Hematopoietic multipotent progenitor cell treated with erythropoietin and hydrocortisone succinate and interleukin-3 and kit ligand, for 15 days (in vitro differentiated cells): ENCODE measurements around the gene EEFSEC.

ENCODE experiments used
- DNase-seq: peaks from one replicate; pipeline ENCODE4 v3.0.0-alpha.2; 2015; ENCODE audit warnings: low spot score

The EEFSEC gene

DNA sequence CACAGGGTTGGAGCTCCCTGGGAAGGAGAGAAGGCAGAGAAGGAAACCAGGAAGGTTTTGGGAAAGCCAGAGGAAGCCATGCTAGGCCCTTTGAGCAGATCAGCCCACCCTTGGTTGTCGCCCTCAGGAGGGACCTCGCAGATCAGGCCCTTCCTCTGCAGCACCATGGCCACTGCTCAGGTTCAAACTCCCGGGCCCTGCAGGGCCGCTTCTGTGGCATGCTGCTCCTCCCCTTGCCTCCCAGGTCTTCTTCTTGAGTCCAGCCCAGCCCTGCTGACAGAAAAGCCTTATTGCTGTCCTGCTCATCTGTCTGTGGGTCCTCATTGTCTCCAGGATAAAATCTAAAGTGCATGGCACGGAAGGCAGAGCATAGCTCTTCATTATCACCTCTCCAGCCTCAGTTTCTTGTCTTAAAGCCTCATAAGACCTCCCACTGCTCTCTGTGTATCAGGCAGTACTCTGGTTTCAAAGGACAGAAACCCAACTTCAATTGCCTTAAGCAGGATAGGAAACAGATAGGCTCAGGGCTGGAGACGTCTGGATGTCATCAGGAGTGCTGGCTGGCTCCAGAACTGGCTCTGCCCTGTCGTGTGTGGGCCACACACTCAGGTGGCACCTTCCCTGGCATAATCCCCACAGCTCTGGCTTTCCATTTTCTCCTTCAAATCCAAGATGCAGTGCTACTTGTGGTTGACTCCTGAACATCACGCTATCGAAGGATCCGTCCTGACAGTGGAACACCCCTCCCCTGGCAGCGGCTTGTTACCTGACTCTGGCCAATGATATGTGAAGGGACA, 118.5 kb downstream of the EEFSEC start:
- DNase-seq: no peak

DNA sequence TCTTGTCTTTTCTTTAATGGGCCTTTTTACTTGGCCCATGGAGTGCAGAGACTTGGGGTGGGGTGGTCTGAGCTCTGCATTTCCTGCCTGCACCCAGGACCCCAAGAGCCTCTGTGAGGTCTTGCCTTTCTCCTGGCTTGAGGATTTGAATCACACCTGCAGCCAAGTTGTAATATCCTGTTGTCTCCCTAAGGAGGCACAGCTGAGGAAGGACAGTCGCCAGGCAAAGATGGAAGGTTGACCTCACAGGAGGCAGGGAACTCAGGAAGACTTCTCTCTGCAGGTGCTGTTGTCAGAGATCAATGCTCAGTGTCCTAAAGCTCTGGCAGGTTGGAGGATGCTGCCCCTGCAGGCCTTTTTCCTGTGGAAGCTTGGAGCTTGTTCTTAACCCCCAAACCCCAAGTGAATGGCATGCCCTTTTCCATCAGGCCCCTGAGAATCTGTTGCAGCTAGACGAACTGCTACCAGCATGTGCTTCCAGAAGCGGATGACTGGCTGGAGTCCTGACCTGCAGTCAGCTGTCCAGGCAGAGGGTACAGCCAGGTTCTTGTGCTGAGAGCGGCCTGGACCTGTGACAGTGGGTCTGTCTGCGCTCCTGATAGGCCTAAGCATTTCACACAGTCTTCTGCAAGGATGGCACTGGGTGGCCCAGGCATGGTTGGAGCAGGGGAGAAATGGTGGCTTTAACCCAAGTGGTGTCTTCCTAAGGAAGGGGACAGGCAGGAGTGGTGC, 120.0 kb downstream of the EEFSEC start:
- no peak for DNase-seq

DNA sequence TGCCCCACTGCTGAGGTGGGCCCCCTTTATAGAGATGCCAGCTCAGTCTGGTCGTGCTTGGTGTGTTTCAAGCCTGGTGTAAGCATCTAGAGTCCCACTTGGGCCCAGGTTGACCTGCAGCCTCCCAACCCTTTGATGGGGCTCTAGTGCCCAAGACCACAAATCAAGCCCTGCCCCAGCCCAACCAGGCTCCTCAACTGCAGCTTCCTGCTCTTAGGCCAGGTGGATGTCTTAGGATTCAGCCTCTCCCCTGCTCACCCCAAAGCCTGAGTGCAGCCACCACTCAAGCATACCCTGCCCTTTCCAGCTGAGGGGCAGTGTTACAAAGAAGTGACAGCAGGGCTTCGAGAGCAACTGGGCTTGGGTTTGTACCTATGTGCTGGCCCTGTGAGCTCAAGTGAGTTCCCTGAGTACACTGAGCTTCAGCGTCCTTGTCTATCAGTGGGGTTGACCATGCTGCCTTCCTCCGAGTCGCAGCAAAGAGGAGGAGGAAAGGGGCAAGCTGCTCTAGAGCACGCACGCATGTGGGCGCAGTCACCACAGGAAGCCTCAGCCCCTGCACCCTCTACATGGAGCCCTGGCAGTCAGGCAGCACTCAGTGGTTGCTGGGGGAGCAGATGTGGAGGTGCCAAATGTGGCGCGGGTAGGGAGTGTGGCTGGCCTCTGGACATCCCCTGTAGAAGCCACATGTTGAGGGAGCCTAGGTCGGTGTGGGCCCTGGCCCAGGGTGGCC, 120.7 kb downstream of the EEFSEC start:
- no peak for DNase-seq

DNA sequence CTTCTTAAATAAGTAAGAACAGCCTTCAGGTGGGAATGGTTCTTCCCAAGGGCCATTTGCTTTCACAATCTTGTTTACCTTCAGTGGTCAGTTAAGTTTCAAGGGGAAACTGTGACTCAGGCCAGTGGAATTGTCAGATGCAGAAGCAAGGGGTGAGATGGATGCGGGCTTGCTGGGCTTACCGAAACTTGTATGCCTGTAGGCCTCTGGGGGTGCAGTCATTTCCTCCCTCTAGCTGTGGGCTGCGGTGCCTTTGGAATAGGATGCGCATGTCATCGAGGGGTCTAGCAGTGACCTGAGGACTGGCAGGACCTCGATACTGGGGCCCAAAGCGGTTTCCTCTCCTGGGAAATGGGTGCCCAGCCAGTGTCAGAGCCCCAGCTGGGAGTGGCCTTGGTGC, 121.6 kb downstream of the EEFSEC start:
- no peak for DNase-seq

DNA sequence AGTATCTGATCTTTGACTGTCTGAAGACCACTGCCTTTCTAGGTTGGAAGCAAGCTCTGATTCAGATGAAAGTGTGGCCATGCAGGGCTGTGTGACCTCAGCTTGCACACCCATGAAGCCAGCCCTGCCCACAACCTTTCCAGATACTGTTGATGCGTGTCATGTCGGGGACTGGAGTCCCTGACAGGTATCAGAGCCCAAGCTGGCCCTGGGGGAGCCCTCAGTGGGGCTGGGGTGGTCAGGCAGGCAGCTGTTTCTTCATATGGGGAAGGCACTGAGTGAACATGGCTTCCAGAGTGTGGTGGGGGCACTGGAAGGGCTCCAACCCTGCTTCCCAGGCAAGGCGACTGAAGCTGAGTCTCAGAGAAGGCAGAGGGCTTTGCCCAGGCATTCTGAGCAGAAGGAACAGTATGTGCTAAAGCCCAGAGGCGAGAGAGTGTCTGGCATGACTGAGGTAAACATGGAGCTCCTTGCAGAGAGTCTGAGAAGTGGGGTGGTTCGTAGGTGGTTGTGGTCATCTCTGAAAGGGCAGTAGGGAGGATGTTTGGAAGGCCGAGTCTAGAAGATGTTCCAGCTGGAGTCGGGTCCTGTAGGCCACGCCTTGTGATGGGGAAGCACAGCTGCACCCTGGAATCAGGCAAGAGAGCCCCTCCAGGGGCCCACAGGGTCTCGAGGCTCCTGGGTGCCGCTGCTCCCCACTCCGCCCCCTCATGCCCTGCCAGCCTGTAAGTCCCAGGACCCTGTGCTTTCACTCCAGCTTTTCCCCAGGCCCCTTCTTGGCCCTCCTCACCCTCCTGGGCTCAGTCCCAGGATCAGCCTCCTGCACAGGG, 122.2 kb downstream of the EEFSEC start:
- DNase-seq: no peak

DNA sequence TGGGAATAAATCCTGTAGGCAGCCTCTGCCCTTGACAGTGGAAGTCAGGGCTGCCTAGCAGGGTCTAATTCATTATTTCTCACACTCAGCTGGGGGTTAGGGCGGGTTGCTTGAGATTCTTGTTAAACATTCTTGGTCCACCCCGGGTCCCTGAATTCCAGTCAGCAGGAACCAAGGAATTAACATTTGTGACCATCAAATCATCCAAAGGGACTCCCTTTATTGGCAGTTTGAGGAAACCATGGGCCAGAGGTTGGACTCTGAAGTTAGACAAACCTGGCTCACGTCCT, 122.8 kb downstream of the EEFSEC start:
- no peak for DNase-seq

DNA sequence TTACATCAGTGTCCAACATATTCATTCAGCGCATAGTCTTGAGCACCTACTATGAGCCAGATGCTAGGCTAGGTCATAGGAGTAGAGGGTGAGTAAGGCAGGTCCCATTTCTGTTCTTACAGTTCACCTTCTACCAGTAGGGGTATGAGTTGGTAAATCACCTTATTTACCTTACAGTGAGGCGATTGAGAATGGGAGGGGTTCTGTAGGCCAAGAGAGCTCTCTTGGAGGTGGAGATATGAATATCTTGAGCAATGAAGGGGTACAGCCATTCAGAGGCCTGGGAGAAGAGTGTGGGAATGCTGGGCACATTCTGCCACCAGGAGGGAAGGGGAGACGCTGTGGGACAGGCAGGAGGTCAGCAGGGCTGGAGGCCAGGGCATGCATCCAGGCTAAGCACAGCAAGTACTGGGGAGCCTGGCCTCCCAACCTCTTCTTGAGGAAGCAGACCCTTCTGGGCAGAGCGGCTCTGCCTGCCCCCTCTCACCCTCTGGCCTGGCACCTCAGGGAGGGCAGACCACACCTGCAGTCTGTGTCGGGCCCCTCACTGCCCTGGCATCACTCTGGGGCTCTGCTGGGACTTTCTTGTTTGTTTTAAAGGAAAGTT, 123.4 kb downstream of the EEFSEC start:
- DNase-seq: no peak

DNA sequence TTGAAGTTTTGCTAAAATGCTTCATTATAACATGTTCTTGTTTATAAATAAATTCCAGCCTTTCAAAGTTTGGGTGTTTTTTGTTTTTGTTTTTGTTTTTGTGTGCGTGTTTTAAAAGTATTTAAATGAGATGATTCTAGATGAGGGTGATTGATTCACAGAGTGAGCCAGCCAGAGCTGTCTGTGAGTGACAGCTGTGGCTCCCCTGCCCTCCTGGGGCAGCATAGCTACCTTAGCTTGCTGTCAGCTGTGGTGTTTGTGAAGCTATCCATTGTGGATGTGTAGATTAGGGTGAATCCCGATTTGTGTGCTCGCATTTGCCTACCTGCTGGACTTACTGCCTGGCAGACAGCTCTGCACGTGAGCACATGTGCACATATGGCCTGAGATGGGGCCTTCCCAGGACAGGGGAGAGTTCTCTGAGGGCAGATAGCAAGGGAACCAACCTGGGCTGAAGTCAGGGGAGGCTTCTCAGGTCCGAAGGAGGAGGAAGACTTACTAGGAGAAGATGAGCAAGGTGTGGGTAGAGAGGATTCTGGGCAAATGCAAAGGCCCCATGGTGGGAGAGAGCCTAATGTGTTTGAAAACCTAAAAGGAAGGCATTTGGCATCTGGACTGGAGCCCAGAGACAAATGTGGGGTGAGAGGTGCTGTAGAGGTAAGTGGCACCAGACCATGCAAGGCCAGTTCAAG, 124.2 kb downstream of the EEFSEC start:
- DNase-seq: no peak

DNA sequence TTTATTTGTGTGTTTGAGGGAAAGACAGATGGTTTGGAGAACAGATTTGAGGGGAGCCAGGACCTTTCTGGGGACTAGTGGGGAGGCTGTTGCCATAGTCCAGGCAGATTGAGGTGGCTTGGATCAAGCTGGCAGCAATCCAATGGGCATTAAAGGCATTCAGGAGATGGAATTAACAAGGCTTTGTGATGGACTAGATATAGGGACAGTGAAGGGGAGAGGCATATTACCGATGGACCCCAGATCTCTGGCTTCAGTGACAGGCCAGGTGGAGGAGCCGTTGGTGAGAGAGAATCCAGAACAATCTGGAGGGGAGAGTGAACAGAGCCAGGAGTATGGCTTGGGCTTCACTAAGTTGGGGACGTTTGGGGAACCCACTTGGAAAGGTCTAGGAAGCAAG, 124.8 kb downstream of the EEFSEC start:
- no peak for DNase-seq

DNA sequence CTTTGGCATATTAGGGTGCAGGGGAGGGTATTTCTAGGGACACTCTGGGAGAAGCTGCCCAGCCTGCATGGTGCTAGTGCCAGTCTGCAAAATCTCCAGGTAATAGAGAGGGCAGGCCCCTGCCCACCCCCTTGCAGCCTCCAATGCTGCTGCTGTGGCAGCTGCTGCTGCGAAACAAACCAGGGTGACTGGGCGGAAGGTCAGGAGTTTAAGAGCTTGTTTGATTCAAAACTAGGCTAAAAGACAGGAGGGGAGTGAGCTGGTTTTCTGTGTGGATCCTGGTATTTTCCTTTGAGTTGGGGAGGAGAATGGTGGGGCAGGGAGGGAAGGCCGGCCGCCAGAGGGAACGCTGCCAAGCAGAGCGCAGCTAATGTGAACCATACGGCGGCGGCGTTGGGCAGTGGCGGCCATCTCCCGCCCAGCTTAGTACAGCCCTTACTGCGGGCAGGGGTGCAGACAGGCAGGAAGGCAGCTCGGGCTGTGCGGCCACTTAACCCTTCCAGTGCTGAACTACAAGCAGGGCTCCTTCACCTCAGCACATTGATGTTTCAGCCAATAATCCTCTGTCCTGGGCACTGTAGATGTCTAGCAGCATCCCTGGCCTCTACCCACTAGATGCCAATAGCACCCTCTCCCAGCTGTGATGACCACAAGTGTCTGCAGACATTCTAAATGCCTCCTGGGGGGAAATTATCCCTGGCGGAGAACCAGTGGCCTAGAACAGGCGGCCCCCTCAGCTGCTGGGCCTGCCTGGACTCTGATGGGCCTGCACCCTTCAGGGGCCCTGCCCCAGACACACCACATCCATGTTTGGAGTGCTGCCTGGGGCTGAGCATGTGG, 125.7 kb downstream of the EEFSEC start:
- DNase-seq: no peak

DNA sequence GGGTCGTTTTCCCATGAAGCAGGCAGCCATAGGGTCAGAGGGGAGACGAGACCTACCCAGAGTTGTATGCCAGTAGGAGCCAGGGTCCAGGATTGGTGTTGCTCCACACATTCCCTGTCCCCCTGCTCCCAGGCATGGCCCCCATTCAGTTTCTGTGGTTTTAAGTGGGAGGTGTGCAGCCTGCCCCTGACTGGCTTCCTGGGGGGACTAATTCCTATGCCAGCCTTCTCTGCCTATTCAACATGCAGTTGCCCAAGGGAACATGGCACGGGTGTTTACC, 126.3 kb downstream of the EEFSEC start:
- no peak for DNase-seq

DNA sequence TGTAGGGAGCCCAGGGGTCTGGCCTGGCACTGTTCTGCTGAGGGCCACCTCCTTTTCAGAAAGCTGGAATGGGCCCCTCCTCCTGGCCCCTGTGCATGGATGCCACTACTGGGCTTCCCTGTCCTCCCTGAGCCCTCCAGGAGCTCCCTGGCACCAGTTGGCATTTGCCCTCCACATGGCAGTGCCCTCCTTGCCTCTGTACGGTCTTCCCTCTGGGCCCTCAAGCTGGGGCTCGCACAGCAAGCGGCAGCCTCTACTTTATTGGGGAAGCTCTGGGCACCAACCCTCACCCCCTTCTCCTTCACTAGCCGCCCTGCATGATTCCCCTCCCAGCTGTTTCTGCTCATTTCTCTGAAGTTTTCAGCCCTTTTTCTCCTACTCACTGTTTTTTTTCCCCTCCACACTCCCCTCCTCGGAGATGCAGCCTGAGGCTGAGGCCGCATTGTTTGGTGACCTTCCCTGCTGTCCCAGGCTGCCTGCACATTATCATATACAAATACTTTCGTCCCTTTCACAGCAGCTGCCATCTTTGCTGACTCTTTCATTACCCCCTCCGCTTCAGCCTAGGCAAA, 127.3 kb downstream of the EEFSEC start:
- no peak for DNase-seq

DNA sequence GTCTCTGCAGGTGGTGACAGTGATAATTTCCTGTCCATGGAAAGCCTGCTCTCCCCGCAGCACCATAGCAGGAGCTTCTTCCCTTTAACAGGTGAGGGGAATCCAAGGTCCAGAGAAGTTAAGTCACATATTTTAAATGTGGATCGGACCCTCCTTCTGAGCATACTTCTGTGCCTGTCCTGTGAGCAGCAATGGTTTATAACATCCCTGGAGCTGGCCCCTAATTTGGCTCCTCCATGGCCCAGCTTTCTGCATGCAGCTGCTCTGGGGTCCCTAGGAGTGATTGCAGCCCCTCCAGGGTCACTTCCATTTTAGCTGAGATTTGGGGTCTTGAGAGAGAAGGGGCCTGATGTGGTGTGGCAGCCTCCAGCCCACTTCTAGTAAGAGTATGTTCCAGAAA, 127.8 kb downstream of the EEFSEC start:
- DNase-seq: no peak

DNA sequence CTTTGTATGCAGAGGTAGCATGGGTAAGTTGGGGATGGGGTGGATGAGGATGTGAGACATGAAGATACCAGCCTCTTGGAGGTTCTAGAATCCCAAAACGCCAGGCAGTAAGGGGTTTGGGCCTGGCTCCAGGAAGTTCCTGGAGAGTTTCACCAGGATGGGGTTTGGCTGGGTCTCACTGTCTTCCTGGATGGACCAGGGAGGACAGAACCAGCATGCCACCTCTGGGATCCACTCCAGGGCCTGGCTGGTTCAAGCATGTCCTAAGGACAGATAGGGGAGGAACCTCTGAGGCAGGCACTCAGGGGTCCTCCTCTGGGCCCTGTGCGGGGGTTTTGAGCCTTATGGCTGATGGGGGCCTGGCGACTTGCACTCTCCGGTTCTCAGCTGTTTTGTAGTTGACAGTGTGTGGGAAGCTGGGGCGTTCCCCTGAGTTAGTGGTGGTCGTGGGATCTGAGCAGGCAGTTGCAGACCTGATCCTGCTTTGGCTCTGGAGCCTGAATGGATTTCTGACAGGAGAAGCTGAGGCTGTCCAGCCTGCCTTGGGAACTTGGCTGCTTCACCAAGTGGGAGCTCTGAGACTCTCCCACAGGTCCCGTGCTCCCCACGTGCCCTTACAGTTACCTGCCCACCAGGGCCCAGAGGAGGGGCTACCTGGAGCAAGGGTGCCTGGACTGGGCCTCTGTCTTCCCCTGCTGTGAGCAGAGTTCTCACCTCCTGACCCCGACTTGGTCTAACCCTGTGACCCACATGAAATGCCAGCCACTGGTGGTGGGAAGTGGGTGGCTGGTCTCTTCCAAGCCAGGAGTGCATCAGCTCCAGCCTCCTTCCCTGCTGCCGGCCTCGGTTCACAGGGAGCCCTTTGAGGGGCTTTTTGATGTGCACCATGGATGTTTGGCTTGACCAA, 128.4 kb downstream of the EEFSEC start:
- DNase-seq: no peak

DNA sequence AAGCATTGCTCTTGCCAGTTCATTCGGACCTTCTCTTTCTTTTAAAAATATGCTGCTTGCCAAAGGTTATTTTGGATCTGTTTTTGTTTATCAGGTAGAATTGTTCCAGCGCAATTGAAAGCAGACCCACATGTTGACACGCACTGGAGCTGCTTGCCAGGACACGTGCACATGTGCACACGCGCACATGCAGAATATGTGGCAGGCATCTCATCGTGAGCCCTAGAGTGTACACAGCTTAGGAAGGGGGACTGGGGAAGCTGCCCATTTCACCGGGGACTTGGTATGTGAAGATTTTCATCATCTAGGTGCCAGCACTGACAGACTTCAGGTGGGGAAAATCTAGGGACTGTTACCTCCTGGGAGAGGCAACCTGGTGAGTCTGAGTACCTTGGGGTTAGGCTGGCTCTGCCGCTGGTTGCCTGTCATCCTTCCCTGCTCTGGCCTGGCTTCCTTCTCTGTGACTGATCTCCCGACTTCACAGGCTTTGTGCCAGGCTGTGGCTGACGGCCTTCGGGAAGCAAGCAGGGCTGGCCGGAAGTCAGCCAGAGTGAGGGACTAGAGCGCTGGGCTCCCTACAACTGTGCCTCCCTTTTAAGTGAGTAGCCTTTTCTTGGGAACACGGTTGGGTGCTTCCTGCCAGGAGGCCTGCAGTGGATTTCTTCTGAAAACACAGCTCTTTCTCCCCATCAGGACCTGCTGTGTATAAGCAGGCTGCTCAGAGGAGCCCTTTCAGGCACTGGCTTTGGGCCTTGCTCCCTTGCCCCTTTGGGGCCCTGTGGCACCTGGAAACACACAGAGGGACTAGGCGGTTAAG, 129.3 kb downstream of the EEFSEC start:
- DNase-seq: no peak

DNA sequence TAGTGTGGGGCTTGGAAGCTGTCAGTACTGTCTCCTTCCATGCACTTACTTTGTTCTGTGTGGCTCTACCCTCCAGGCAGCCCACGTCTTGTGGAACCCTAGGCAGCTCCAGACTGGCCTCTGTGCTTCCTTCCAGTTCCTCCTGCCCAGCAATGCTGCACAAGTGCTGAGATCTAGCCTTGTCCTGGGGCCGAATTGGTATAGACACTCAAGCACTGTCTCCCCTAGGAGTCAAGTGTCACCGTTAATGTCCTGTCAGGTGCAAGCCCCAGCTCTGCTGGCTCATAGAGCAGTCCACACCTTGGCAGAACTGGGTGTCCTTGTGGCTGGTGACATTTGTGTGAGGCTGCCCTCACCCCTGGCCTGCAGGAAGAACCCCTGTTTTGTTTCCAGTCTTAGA, 130.1 kb downstream of the EEFSEC start:
- DNase-seq: no peak

DNA sequence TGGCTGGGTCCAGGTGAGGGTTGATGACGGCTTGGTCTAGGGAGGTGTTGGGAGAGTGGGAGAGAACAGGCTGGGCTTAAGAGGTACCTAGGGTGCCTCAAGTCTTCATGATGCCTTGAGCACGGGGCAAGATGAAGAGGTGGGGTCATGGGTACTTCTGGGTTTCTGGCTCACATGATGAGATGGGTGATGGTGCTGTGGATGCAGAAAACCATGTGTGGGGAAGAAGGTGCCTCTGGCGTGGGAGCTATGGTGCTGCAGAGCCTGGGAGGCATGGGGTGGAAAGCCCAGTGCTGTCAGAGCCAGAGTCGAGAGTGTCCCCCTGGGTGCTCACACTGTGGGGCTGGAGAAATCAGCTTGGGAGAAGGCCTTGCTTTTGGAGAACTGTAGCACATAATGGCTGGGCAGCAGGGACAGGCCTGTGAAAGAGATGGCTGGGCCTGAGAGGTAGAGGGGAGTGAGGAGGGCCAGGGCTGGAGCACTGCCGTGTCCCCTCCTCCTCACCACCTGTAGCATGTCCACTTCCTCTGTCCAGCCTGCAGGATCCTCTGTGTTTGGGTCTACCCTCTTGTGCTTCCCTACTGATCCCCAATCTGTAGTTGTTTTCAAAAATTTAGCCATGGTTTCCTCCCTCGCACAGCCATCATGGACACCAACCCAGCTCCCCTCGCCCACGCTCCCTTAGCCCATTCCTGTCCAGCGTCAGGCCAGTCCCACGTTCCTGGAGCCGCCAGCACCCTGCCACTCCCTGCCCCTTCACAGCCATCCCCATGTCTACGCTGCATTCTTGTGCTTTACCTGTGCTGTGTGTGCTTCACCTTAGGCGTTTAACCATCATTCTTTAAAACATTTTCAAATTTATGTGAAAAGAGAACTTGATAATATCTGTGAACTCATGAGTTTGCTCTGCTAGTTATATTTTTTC, 132.0 kb downstream of the EEFSEC start:
- DNase-seq: no peak
